Choroid plexus epithelial cell (primary cell): Measurements from ENCODE around the gene CDKN2AIP.

Source experiments
- DNase-seq: peaks from one replicate; pipeline ENCODE4 v3.0.0-alpha.2; 2010; ENCODE audit warnings: low read depth
- H3K4me3 ChIP-seq: 2 replicates; pipeline ENCODE4 v1.5.1; 2011; ENCODE audit warnings: low read depth, mild to moderate bottlenecking, control low read depth, low read length, moderate library complexity
- CTCF ChIP-seq: conservative IDR thresholded peaks from 2 replicates; pipeline ENCODE4 v1.5.1; 2011; ENCODE audit warnings: low read depth, mild to moderate bottlenecking, control low read depth, inconsistent platforms, low read length, moderate library complexity

CDKN2AIP gene

GRCh38 chr4:183495184-183495583, 50.7 kb downstream of the CDKN2AIP start:
- DNase-seq: no peak
- H3K4me3 ChIP-seq: no peak overlapping the region
- no peak for TF ChIP-seq CTCF
